ENCODE results near the gene SNED1. TPM values are rescaled to one million over a fixed set of nuclear protein-coding genes. Genes with fewer than 3 reads are reported as not detected.

Gene SNED1
- 10 to 100 TPM in 2 of 3 donors, 1 to 10 TPM in 1; 3.3 to 18.1 (median 17.8) TPM for polyA plus RNA-seq

DNA sequence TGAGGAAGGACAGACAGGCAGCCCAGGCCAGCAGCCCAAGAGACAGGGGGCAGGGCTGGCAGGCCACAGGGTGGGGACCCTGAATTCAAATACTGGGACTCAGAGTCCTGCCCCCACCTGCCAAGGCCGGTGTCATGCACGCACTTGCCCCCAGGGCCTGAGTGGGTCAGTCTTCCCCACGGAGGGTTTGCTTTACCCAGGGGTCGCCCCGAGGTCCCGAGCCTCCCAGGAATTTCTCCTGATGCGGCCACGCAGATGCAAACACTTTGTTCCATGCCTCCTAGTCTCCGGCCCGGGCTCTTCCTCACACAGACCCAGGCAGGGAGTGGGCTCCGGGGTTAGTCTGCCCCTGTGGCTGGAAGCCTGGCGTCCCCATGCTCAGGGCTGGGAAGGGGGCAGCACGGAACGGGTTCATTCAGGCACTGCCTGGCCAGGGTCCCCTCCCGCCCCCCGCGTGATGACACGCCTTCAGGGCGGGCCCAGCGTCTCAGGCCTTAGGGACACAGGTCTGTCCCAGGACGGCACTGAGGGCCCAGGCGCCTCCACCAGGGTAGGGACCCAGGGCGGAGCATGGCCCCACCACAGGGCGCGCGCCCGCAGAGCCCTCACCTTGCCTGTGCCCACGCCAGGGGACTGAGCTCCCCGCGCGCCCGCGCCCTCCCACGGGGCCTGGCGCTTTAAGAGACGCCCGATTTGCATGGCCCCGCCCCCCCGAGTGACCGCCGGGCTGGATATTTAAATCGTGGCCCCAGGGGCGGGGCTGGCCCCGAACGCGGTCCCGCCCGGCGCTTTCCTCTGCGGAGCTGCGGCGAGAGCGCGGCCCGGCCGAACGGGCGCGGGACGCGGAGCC lies at the start of gene SNED1:
Gene SNED1, plus strand, starts transcription at position 763 of the 850 bp plus-strand sequence. CDS start 220 bp downstream, outside the sequence.
- 6 to 9% (median 7%) methylated on average over 47 to 61 of the region's 61 CpGs for WGBS, 3 donors

DNA sequence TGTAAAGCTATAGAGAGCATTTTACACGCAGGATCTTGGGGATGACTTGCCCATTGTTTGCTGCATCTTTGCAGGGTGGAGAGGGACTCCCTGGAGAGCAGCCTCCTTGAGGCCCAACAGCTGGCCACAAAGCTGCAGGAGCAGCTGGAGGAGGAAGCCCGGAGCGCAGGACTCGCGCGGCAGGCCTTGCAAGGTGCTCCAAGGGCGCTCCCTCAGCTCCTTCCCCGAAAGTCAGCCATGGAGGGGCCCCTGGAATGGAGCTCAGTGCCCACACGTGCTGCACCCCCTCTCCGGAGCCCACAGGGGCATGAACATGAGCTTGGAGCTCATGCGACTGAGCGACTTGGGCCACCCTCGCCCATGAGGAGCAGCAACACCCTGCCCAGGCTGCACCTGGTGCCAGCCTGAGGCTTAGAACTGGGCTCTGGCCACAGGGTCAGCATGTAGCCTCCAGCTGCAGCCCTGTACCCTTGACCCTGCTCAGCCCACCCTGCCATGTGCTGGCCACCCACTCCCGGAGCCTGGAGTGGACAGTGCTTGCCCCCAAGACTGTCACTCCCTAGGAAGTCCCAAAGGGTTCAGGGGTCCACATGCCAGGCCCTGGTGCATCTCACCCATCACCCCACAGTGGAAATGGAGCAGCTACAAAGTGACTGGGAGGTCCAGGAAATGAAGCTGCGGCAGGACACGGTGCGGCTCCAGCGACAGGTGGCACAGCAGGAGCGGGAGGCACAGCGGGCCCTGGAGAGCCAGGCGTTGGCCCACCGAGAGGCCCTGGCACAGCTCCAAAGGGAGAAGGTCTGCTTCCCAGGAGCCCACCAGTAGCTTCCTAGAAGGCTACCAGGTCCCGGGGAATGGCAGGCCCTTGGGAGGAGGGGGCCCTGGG lies 49.3 kb upstream of the SNED1 start:
- no peak overlapping the region for H3K27ac ChIP-seq (ENCODE audit: low read depth, low read length)
- WGBS, 3 donors = 83 to 89% (median 88%) methylated on average over 23 of the region's 23 CpGs

More for the DNA sequence above, at the start of gene SNED1:
- H3K27ac ChIP-seq (ENCODE audit: low read depth, low read length) = no peak within 1 kb of the TSS

DNA sequence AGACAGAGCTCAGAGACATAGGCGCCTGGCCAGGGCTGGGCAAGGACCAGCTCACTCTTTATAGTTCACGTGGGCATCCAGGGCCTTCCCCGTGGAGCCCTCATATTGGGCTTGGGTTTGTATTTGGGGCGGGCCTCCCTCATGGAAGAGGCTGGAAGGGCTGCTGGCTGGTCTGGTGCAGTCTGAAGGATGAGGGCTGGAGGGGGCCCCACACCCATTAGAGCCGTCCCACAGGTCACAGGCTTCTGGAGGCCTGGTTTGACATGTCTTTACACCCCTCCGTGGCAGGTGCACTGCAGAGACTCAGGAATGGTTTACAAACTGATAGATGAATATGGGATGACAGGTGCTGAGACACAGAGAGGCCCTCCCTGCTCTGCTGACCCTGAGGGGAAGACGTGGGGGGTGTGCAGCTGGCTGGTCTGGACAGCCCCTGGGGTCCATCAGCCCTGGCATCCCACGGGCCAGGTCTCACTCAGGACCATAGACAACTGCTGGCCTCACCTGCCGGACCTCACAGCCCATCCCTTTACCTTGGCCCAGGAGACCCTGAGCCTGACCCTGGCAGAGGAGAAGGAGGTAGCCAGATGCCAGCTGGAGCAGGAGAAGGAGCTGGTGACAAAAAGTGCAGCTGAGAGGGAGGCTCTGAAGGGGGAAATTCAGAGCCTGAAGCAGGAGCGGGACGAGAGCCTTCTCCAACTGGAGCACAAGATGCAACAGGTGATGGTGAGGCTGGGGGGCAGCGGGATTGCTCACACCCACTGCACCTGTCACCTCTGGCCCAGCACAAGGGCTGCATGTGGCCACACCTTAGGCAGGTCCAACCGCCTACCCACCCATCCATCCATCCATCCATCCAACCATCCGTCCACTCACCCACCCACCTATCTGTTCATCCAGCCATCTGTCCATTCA lies 48.4 kb upstream of the SNED1 start:
- H3K27ac ChIP-seq (ENCODE audit: low read depth, low read length) = no peak overlapping the region
- 87 to 91% (median 90%) methylated on average over 14 of the region's 14 CpGs for WGBS, 3 donors

DNA sequence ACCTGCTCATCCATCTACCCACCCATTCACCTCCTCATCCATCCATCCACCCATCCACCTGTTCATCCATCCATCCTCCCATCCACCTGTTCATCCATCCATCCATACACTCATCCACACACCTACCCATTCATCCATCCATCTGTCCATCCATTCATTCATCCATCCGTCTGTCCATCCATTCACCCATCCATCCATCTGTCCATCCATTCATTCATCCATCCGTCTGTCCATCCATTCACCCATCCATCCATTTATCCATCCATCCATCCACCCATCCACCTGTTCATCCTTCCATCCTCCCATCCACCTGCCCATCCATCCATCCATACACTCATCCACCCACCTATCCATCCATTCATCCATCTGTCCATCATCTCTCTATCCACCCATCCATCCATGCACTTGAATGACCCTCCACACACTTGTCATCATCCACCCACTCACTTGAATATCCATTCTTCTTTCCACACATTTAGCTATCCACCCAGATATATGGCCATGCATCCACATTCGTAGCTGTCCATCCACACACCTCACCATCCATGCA lies 47.3 kb upstream of the SNED1 start:
- H3K27ac ChIP-seq (ENCODE audit: low read depth, low read length) = no peak overlapping the region
- WGBS, 3 donors = 83 to 95% (median 95%) methylated on average over 3 of the region's 3 CpGs

DNA sequence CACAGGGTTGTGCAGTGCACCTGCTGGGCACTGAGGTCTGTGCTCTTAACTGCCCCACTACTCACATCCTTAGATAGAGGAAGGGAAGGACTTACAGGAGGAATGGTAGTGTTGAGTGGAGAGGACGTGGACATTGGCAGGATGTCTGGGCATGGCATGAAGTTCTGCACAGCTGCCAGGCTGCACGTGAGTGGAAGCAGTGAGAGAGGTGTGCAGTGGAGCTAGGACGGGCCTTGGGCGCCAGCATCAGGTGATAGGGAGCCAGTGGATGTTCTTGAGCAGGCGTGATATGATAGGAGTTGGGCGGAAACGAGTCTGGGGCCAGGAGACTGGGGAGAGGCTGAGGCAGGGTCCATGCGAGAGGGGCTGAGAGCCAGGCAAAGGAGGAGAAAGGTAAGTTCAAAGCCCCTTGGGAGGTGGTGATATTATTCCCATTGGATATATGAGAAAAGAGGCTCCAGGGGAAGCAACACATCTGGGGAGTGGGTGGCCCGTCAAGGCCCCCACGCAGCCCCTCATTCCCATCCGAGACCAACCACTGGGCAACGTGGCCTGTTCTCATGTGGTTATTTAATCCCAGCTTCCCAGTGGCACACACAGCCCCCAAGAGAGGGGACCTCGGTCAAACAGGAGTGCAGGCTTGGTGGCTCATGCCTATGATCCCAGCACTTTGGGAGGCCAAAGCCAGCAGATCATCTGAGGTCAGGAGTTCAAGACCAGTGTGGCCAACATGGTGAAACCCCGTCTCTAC lies 45.7 kb upstream of the SNED1 start:
- H3K27ac ChIP-seq (ENCODE audit: low read depth, low read length) = no peak overlapping the region
- 78 to 88% (median 86%) methylated on average over 14 of the region's 14 CpGs for WGBS, 3 donors

DNA sequence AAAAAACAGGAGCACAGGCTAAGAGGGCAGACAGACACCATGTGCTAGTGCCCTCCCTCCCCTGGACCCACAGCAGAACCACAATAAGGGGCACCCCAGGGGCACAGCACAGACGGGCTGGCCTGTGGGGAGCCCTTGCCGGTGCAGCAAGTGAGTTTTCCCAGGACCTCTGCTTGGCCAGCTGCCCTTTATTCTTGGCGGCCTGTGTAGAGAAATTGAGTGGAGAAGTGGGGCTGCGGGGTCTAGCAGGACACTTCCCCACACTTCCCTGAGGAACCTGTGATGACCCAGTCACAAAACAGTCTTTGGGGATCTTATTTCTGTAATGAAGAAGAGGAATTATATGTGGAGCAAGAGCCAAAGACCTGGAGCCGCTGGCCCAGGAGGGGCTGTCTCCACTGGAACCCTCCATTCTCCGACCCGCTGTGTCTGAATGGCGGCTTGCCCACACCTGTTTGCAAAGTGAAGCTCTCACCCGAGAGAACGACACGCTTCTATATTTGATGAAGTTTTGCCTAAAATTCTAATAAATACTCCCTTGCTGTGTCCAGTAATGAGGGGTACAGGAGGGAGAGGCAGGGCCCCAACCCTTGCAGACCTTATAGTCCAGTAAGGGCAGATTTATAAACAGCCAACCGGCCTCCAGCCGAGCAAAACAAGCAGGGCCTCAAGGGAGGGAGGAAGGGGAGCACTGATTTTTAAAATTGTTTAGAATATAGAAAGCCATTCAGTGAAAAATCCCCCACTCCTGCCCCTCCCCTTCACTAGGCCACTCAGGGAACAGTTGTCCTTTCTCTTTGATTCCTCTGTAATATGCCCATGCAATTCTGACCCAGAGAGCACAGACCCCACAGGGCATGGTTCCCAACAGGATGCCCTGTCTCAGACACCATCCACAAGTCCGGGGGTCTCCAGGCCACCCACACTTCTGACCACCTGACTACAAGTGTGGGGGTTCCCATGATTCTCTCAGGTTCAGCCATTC lies 44.7 kb upstream of the SNED1 start:
- H3K27ac ChIP-seq (ENCODE audit: low read depth, low read length) = no peak overlapping the region
- WGBS, 3 donors = 74 to 80% (median 78%) methylated on average over 14 of the region's 14 CpGs

DNA sequence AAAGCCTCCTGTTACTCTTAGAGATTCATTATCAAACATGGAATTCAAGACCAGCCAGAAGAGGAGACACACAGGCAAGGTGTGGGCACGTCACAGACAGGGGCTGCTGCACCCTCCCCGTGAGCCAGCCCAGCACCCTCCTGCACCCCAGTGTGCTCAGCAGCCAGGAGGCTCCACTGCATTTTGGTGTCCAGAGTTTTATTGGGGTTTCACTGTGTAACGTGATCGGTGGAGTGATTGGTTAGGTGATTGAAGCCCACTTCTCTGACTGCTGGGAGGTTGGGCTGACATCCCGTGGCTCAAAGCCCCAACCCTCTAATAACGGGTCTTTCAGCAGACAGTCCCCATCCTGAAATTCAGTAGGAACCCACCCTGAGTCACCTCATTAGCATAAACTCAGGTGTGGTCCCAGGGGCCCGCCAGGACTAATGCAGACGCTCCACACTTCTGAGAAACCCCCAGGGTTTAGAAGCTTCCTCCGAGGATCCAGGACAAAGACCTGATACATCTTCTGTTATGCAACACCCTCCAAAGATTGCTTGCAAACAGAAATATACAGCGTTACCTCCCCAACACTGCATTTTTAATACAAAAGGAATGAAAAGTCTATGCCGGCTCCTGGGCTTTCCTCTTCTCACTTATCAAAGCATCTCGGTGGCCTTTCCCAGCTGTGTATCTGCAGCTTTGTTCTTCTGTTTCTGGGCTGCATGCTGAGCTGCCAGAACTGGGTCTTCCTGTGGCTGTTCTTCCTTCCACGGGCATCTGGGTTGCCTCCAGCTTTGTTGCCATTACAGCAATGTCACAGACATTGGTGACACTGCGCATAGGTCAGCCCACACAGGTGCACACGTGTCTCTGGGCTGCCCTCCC lies 43.7 kb upstream of the SNED1 start:
- no peak overlapping the region for H3K27ac ChIP-seq (ENCODE audit: low read depth, low read length)
- 61 to 66% (median 65%) methylated on average over 15 of the region's 15 CpGs for WGBS, 3 donors

DNA sequence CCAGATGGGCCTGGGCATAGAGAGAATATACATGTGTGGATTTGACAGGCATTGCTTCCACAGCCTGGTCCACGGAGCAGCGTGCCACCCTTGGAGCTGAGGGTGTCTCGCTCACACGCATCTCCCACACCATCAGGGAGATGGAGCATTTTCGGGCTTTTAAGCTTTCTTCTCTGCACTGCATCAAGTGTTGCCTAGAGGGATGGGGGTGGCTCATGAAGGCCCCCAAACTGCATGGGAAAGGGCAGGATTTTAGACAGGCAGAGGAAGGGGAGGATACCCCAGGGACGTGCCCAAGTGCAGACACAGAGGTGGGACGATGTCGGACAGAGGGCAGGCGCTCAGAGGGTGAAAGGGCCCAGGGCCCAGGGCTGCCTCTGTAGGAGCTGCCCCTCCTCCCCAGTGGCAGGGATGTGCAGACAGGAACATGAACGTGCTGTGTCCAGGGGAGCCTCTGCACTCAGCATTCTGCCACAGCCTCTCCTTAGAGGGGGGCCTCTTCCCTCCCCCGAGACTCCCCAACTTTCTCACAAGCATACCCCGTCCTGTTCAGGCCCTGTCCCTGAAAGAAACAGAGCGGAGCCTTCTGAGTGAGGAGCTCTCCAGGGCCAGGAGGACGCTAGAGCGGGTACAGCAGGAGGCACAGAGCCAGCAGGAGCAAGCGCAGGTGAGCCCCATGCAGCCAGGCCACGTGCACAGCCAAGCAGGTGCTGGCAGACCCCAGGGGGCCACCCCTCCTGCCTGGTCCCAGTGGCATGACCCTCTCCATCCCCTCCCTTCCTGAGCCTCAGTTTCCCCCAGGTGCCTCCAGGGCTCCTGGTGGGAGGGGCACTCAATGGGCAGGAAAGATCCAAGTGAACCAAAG lies 42.9 kb upstream of the SNED1 start:
- WGBS, 3 donors = 81 to 90% (median 86%) methylated on average over 17 of the region's 17 CpGs

DNA sequence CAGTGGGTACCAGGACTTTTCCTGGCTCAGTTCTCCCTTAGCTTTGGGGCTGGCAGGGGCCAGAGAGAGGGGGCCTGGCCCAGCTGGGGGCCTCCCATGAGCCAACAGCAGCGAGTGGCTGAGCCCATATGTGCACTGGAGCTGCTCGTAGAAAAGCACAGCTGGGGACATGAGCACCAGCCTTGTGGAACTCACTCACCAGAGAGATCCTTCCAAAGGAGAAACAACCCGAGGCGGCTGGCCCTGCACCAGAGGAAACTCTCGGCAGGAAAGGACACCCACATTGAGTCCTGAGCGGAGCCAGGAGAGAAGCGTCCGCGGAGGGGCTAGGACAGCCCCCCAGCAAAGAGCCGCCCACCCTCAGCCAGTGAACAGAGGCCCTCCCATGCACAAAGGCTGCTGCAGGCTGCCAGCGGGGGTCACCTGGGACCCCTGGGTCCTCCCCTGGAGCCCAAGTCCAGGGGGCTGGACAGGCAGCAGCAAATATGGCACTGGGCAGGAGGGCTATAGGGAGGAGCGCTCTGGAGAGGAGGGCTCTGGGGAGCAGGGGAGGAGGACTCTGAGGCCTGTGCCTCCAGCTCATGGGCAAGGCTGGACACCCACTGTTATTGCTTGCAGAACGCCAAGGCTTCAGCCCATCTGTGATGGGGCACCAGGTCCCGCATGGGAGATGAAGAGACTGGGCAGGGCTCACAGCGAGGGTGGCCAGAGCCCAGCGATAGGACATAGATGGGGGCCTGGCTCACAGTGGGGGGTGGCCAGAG lies 42.1 kb upstream of the SNED1 start:
- H3K27ac ChIP-seq (ENCODE audit: low read depth, low read length) = no peak overlapping the region
- WGBS, 3 donors = 76 to 84% (median 81%) methylated on average over 16 of the region's 16 CpGs

More for the DNA sequence above, 42.9 kb upstream of the SNED1 start:
- no peak overlapping the region for H3K27ac ChIP-seq (ENCODE audit: low read depth, low read length)

DNA sequence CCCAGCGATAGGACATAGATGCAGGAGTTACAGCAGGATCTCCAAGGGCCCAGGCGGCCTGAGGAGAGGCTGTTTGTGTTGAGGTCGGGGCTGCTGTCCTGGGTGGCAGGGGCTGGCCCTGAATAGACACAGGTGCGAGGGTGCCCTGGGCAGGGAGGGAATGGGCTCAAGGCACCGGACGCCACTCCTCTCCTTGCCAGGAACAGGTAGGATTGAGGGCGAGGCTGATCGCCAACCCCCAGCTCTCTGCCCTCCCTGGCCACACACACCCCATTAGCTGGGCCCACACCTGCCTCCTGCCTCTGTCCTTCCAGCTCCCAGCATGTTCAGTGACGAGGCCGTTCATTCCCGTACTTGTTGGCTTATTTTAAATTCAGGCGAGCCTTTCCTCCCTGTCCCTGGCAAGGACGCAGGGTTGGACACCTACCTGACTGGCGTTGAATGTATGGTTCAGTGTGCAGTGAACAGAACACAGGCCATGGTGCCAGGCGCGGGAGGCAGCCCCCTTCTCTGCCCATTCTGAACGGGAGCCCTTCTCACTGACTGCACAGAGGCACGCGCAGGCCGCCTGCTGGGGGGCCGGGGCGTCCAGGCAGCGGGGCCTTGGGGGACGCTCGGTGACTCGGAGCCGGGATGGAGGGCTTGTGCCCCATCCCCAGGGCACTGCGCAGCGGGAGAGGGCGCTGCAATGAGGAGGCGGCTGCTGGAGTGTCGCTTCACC lies 41.3 kb upstream of the SNED1 start:
- H3K27ac ChIP-seq (ENCODE audit: low read depth, low read length) = no peak overlapping the region
- 89 to 93% (median 91%) methylated on average over 29 to 32 of the region's 32 CpGs for WGBS, 3 donors

DNA sequence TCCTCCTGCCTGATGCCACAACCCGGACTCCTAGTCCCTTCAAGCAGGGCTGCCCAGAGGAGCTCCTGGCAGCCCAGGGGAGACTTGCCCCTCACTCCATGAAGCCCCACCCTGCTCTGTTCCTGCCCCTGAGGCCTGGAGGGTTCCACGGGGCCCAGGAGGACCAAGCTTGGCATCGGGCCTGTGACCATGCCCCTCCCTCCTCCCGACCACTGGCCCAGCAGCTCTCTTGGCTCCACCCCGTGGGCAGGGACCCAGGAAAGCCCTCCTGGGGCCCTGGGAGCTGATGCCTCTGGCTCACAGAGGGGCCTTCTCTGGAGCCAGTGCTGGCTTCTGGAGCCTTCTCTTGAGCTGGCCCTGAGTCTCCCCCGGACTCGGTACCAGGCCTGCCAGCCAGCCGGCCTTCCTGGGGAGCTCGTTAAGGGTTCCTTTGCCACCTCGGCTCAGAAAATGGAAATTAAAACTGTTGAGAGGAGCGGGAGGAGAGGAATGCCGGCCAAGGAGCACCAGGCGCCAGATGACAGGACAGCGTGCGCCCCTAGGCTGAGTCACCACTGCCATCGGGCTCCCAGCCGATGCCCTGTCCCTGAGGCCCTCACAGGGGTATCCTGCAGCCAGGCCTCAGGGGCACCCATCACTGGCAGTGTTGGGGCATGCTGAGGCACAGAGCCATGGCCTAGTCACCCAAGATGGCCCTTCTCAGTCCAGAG lies 40.6 kb upstream of the SNED1 start:
- H3K27ac ChIP-seq (ENCODE audit: low read depth, low read length) = no peak overlapping the region
- 67 to 77% (median 71%) methylated on average over 14 to 17 of the region's 17 CpGs for WGBS, 3 donors

DNA sequence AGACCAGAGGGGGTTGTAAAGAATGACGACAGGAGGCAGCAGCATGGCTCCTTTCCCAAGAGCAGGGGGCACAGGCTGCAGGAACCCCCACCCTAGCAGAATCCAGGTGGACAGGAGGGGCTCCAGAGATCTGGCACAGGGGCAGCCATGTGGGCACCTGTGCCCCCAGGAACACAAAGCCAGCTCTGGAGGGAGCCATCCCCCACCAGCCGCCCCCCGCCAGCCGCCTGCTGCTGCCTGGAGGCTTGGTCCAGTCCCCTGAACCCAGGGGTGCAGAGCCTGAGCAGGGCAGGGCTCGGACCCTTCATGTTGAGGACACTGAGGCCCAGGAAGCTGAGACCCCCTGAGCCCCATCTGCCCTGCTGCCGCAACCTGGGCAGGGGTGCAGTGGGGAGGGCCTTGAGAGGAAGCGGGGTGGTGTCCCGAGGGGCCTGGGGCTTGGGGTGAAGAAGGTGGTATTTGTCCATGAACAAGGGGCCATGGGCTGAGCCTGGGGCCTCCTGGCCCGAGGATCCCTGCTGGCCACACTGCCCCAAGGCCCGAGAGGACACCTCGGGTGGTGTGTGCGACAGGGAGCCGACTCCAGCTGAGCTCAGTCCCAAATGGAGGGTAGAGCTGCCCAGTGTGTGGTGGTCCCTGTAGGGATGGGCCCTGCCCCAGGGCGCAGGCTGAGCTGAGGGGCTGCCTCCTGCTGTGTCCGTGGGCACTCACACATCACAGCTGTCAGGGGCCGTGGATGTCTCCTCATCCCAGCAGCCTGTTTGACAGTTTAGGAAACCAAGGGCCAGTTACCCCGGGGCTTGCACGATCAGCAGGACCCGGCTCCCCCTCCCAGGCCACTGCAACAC lies 39.8 kb upstream of the SNED1 start:
- H3K27ac ChIP-seq (ENCODE audit: low read depth, low read length) = no peak overlapping the region
- 88 to 96% (median 94%) methylated on average over 19 of the region's 19 CpGs for WGBS, 3 donors

Data from adipose tissue (tissue), 3 donors.